Right lobe of liver (tissue), 6 donors: ENCODE results near the gene DIP2C. TPM values are rescaled to one million over a fixed set of nuclear protein-coding genes. Genes with fewer than 3 reads are reported as not detected.

Experiments used
- ATAC-seq, 4 donors: fragments of 200-7000 bp; cut with Tn5 transposase; one replicate each; pipeline ENCODE4 v1.9.1; 2020; ENCODE audit warnings: mild to moderate bottlenecking in 4 of 4, moderate library complexity in 4 of 4
- DNase-seq, 3 donors: peaks; one replicate each; pipeline ENCODE4 v3.0.0-alpha.2; 2020
- H3K27ac ChIP-seq, 3 donors: fragments of 200-600 bp; one replicate each; pipeline ENCODE4 v1.8.0; 2022
- H3K27me3 ChIP-seq, 2 donors: fragments of 200-600 bp; one replicate each; pipeline ENCODE4 v1.8.0; 2022
- H3K36me3 ChIP-seq, 4 donors: fragments of 200-600 bp; sonication (generic) in 1 of 4; one replicate each; pipeline versions ENCODE4 v1.5.1 to v1.8.0; 2017 to 2022; ENCODE audit warnings: control low read depth in 1 of 4
- H3K4me1 ChIP-seq, 4 donors: fragments of 200-600 bp; sonication (generic) in 1 of 4; one replicate each; pipeline versions ENCODE4 v1.5.1 to v1.8.0; 2017 to 2022; ENCODE audit warnings: control low read depth in 1 of 4
- H3K4me3 ChIP-seq, 3 donors: fragments of 200-600 bp; one replicate each; pipeline ENCODE4 v1.8.0; 2022
- H3K9me3 ChIP-seq, 4 donors: fragments of 200-600 bp; sonication (generic) in 1 of 4; one replicate each; pipeline versions ENCODE4 v1.5.1 to v1.8.0; 2017 to 2022; ENCODE audit warnings: control low read depth in 1 of 4
- POLR2A ChIP-seq: fragments of 450-650 bp; IDR thresholded peaks from one replicate; pipeline ENCODE4 v1.6.1; 2017; ENCODE audit warnings: antibody characterized with exemption, mild to moderate bottlenecking
- WGBS: methylation state at CpG from one replicate; pipeline ENCODE4 v1.1.6; 2018; ENCODE audit warnings: low coverage, low lambda C conversion rate; ENCODE audit not compliant: insufficient coverage; ENCODE audit errors: missing lambda C conversion rate; 5-methylcytosine and 5-hydroxymethylcytosine counted together
- intact Hi-C, 2 donors: fragments of 100-400 bp; cut with DNase I; formaldehyde crosslinking; loops; one replicate each; pipeline versions ENCODE4 v1.11.2 to v1.14.1; 2022
- total RNA-seq, 6 experiments: library from RNA; depleted of rRNA in 2 of 6; stranded (reverse); fragments of >200 nt in 2 of 6; fragmentation: NEBNext Ultra II Directional in 3 of 6; extraction: Animal tissue kit (Norgen Biotek cat#: 25700) in 3 of 6; gene quantifications; one replicate each; pipeline versions ENCODE4 v1.1.0 to v1.2.4, GENCODE V29; 2016 to 2023
- TF ChIP-seq, protein P1 (sequence below), 4 donors: fragments of 200-600 bp in 3 of 4; fragments of 450-650 bp in 1 of 4; IDR thresholded peaks; one replicate each; pipeline versions ENCODE4 v1.5.1 to v1.8.0; 2016 to 2022; ENCODE audit warnings: antibody characterized with exemption in 4 of 4, mild to moderate bottlenecking in 2 of 4
- donor health status: DM: no; HTN: yes; CAD: no.
- donor health status: DM: no; HTN: no; CAD: no.
- donor health status: DM: no; HTN: no; CAD: no.
- donor health status: DM: no; HTN: yes; CAD: no.
- donor health status: DM: no; HTN: yes; CAD: no.

The DIP2C gene
- total RNA-seq, 6 experiments from 2014 or later = 8.0 to 13.5 (median 11.7) TPM

DNA sequence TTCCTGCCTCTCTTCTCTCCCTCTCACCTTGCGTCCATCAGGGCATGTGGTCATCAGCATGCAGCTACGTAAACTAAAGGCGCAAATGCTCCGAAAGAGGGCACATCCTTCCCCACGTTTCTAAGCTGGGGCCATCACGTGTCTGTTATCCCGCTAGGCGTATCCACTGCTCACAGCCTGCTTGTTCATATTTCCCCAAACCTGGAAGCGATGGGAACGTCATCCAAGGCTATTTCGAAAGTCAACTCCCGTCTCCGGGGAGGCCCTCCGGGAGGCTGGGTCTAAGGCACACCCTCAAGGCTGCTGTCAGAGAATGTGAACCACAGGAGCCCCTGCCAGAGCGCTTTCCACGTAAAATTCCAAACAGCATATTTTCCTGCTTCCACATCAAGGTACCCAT, 199.2 kb downstream of the DIP2C start:
- Histone ChIP-seq H3K27me3 (no peaks in the 10 kb centered on the region), H3K9me3 (no peaks in the 10 kb centered on the region), H3K36me3 (no peaks in the 10 kb centered on the region), H3K4me1 (no peaks in the 10 kb centered on the region), H3K4me3 (no peak overlapping the region), H3K27ac (no peak overlapping the region)
- WGBS = 91% methylated on average over 14 of the region's 16 CpGs
- DNase-seq (peak in 1 of 3 donors; percentile 34), ATAC-seq (no peak)
- intact Hi-C loops = no loop called here
- TF ChIP-seq, protein P1, sequence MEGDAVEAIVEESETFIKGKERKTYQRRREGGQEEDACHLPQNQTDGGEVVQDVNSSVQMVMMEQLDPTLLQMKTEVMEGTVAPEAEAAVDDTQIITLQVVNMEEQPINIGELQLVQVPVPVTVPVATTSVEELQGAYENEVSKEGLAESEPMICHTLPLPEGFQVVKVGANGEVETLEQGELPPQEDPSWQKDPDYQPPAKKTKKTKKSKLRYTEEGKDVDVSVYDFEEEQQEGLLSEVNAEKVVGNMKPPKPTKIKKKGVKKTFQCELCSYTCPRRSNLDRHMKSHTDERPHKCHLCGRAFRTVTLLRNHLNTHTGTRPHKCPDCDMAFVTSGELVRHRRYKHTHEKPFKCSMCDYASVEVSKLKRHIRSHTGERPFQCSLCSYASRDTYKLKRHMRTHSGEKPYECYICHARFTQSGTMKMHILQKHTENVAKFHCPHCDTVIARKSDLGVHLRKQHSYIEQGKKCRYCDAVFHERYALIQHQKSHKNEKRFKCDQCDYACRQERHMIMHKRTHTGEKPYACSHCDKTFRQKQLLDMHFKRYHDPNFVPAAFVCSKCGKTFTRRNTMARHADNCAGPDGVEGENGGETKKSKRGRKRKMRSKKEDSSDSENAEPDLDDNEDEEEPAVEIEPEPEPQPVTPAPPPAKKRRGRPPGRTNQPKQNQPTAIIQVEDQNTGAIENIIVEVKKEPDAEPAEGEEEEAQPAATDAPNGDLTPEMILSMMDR (IDR thresholded peaks at IDR 0.05) = no peak
- no peak for TF ChIP-seq POLR2A

DNA sequence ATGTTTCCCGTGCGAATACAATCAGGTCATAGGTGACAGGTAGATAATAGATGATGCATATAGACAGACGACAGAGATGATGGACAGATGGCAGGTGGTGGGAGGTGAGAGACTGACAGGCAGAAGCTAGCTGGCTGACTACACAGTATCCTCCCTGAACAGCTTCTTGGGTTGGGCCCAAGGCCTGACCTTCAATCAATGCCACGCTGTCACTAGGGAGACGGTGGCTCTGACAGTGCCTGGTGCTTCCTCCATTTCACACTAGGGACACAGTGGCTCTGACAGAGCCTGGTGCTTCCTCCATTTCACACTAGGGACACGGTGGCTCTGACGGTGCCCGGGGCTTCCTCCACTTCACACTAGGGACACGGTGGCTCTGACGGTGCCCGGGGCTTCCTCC, 200.1 kb downstream of the DIP2C start:
- no peak for ATAC-seq
- H3K4me1 ChIP-seq = no peaks in the 10 kb centered on the region
- H3K4me3 ChIP-seq = no peak overlapping the region
- intact Hi-C loops = no loop called here
- 83% methylated on average over 5 of the region's 11 CpGs for WGBS
- H3K36me3 ChIP-seq = no peaks in the 10 kb centered on the region
- H3K27me3 ChIP-seq = no peaks in the 10 kb centered on the region
- H3K27ac ChIP-seq = no peak overlapping the region
- TF ChIP-seq, protein P1 (IDR thresholded peaks at IDR 0.05) = no peak
- TF ChIP-seq POLR2A = no peak
- H3K9me3 ChIP-seq = no peaks in the 10 kb centered on the region
- peak in 1 of 3 donors; percentile 19 for DNase-seq

- TF ChIP-seq, protein P1 (IDR thresholded peaks at IDR 0.05) = no peak
- no peak for TF ChIP-seq POLR2A
- WGBS = no CpG with 5 or more reads among the region's 11 CpGs
- intact Hi-C loops = no loop called here
- DNase-seq (peak in 1 of 3 donors; percentile 27), ATAC-seq (no peak)
- no peak overlapping the region for H3K27ac ChIP-seq
- H3K9me3 ChIP-seq = no peaks in the 10 kb centered on the region
- H3K27me3 ChIP-seq = no peaks in the 10 kb centered on the region
- H3K4me1 ChIP-seq = no peaks in the 10 kb centered on the region
- H3K36me3 ChIP-seq = no peaks in the 10 kb centered on the region
- no peak overlapping the region for H3K4me3 ChIP-seq
Measured at GRCh38 chr10:488933-489215, 200.6 kb downstream of the DIP2C start.

DNA sequence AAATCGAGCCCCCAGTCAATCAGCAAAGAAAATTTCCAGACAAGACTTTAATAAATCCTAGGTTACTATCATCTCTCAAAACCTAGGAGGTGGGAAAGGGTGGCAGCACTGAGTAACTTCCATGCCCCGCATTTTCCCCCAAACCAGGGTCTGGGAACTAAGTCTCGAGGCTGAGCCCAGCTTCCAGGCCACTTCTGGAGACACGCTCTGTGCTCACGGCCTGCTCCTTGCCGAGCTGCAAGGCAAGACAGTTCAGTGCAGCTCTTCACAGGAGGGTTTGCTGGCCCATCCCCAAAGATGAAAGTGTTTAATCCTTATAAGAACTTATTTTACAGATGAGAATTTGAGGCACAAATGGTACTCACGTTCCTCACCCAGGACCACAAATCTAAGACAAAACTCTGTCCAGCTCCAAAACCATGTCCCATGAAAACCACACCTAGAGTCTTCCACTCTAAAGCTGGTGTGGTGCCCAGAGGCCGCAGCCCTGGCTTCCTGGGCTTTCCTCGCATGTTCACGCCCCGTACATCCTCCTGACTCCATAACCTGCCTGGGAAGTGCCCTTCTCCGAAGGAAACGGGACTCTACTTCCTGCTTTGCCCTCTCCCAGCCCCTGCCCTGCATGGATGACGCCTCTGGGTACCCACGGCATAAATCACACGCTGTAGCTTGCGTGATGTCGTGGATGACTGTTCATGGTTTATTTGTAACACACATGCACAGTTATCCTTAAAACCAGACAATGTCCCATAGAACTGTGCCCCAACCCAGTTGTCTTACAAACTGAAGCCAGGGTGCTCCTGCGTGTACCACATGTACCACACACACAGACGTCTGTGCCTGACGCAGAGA, 201.2 kb downstream of the DIP2C start:
- intact Hi-C loops = no loop called here
- DNase-seq = peak in 1 of 3 donors; percentile 23
- no peak overlapping the region for H3K4me3 ChIP-seq
- TF ChIP-seq, protein P1 (IDR thresholded peaks at IDR 0.05) = no peak
- no peak for TF ChIP-seq POLR2A
- 83% methylated on average over 15 of the region's 21 CpGs for WGBS
- H3K27ac ChIP-seq = no peak overlapping the region
- no peak for ATAC-seq
- no peaks in the 10 kb centered on the region for H3K4me1 ChIP-seq
- no peaks in the 10 kb centered on the region for H3K27me3 ChIP-seq
- no peaks in the 10 kb centered on the region for H3K9me3 ChIP-seq
- no peaks in the 10 kb centered on the region for H3K36me3 ChIP-seq
